Mesendoderm (in vitro differentiated cells): ENCODE measurements around the gene TUFT1. TPM values are rescaled to one million over a fixed set of nuclear protein-coding genes. Genes with fewer than 3 reads are reported as not detected.

Source experiments
- DNase-seq: peaks from one replicate; pipeline ENCODE4 v3.0.0; 2013
- H2AK5ac ChIP-seq: 2 replicates; pipeline ENCODE4 v1.6.1; 2013; ENCODE audit warnings: low read length, inconsistent platforms
- H2BK120ac ChIP-seq: 2 replicates; pipeline ENCODE4 v1.6.1; 2013; ENCODE audit warnings: low read depth, mild to moderate bottlenecking, low read length, moderate library complexity, mixed read lengths
- H2BK15ac ChIP-seq: replicated peaks from 2 replicates; pipeline ENCODE4 v1.6.1; 2013; ENCODE audit warnings: low read depth, mild to moderate bottlenecking, moderate library complexity
- H2BK5ac ChIP-seq: 2 replicates; pipeline ENCODE4 v1.6.1; 2013; ENCODE audit warnings: low read length, inconsistent platforms
- H3K18ac ChIP-seq: 2 replicates; pipeline ENCODE4 v1.6.1; 2013; ENCODE audit warnings: mild to moderate bottlenecking, low read length, mixed read lengths
- H3K23ac ChIP-seq: one replicate; pipeline ENCODE4 v1.6.1; 2013; ENCODE audit warnings: low read length
- H3K27ac ChIP-seq: 2 replicates; pipeline ENCODE4 v1.5.1; 2013; ENCODE audit warnings: low read depth, mild to moderate bottlenecking, inconsistent platforms, low read length, moderate library complexity
- H3K27me3 ChIP-seq: 2 replicates; pipeline ENCODE4 v1.6.1; 2013; ENCODE audit warnings: low read length, control low read depth, mild to moderate bottlenecking, inconsistent platforms; ENCODE audit not compliant: insufficient read depth, poor library complexity
- H3K36me3 ChIP-seq: 2 replicates; pipeline ENCODE4 v1.6.1; 2013; ENCODE audit warnings: low read length, inconsistent platforms; ENCODE audit not compliant: control insufficient read depth, insufficient read depth
- H3K4ac ChIP-seq: one replicate; pipeline ENCODE4 v1.6.1; 2013; ENCODE audit warnings: low read depth, mild to moderate bottlenecking, low read length, moderate library complexity
- H3K4me1 ChIP-seq: 2 replicates; pipeline ENCODE4 v1.6.1; 2013; ENCODE audit warnings: low read depth, low read length, inconsistent platforms; ENCODE audit not compliant: control insufficient read depth
- H3K4me2 ChIP-seq: 2 replicates; pipeline ENCODE4 v1.6.1; 2013; ENCODE audit warnings: low read length
- H3K4me3 ChIP-seq: 2 replicates; pipeline ENCODE4 v1.5.1; 2013; ENCODE audit warnings: mild to moderate bottlenecking, low read length
- H3K56ac ChIP-seq: one replicate; pipeline ENCODE4 v1.6.1; 2013; ENCODE audit warnings: low read length
- H3K79me1 ChIP-seq: 2 replicates; pipeline ENCODE4 v1.6.1; 2013; ENCODE audit warnings: low read length, inconsistent platforms
- H3K79me2 ChIP-seq: 2 replicates; pipeline ENCODE4 v1.6.1; 2013; ENCODE audit warnings: mild to moderate bottlenecking, low read length; ENCODE audit not compliant: control insufficient read depth, insufficient read depth
- H3K9ac ChIP-seq: 2 replicates; pipeline ENCODE4 v1.6.1; 2013; ENCODE audit warnings: low read length, inconsistent platforms
- H4K5ac ChIP-seq: one replicate; pipeline ENCODE4 v1.6.1; 2013; ENCODE audit warnings: low read length
- H4K8ac ChIP-seq: one replicate; pipeline ENCODE4 v1.6.1; 2013; ENCODE audit warnings: low read depth, mild to moderate bottlenecking, control low read depth, low read length, moderate library complexity
- WGBS: extraction: QIAGEN DNeasy Blood & Tissue Kit; methylation state at CpG from one replicate; pipeline ENCODE4 v1.1.7; 2013; ENCODE audit warnings: low lambda C conversion rate, missing lambda C conversion rate; ENCODE audit not compliant: insufficient coverage; ENCODE audit errors: extremely low coverage; 5-methylcytosine and 5-hydroxymethylcytosine counted together
- small RNA-seq: library from polyadenylated mRNA; stranded (forward); fragments of <200 nt; extraction: miRNeasy Mini kit (QIAGEN cat#:217004); gene quantifications from one replicate; pipeline ENCODE3, GENCODE V24; 2013; ENCODE audit not compliant: insufficient read depth

Gene TUFT1

DNA sequence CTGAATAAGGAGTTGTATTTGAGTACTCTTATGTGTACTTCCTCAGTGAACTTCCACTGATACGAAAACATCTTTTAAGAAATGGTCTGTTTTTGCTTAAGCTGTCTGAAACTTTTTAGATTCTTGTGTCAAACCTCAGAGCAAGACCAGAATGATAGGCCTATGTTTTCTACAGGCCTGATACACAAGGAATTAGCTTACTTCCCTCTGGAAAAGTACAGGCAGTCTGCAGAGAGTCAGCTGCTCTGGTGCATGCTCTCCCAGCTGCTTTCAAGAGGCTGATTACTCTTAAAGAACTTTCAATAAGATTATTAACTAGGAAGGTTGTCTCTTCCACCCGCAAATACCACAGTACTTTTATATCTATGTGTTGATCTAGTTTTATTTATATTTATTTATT lies 81.2 kb downstream of the TUFT1 start:
- H3K79me1 ChIP-seq = no peaks in the 10 kb centered on the region
- no CpG with 5 or more reads among the region's 2 CpGs for WGBS
- no peak overlapping the region for H4K5ac ChIP-seq
- H3K4ac ChIP-seq = no peak overlapping the region
- no peak overlapping the region for H2BK15ac ChIP-seq
- H3K4me3 ChIP-seq = no peak overlapping the region
- H4K8ac ChIP-seq = no peak overlapping the region
- H3K23ac ChIP-seq = no peak overlapping the region
- H3K56ac ChIP-seq = peak overlapping the region; percentile 57
- no peak overlapping the region for H3K27ac ChIP-seq
- DNase-seq = no peak
- no peak overlapping the region for H3K9ac ChIP-seq
- no peak overlapping the region for H3K4me2 ChIP-seq
- peaks cover 3% of the 10 kb centered on the region for H3K4me1 ChIP-seq
- no peaks in the 10 kb centered on the region for H3K27me3 ChIP-seq
- H2AK5ac ChIP-seq = no peak overlapping the region
- H2BK5ac ChIP-seq = no peak overlapping the region
- no peaks in the 10 kb centered on the region for H3K36me3 ChIP-seq
- H3K18ac ChIP-seq = no peak overlapping the region
- H3K79me2 ChIP-seq = peaks cover 16% of the 10 kb centered on the region
- no peak overlapping the region for H2BK120ac ChIP-seq

DNA sequence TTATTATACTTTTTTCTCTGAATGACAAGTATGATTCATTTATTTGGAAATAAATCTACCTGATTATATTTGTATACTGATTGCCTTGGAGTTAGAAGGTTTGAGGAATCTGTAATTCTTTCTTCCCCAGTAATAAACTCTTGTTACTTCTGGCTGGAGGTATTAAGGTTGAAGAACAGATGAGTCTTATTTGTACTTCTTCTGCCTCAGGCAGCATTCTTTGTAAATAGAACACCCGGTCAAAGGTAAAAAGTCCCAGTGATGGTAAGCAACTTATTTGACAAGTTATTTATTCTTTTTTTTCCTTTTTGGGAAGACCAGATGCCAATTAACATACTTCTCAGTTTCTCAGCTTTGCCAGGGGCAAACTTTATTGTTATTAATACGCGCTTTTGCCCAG lies 84.7 kb downstream of the TUFT1 start:
- Histone ChIP-seq H3K79me2 (peaks cover 5% of the 10 kb centered on the region), H3K79me1 (no peaks in the 10 kb centered on the region), H3K18ac (no peak overlapping the region), H2BK15ac (no peak overlapping the region), H2BK5ac (no peak overlapping the region), H4K5ac (no peak overlapping the region), H3K27ac (no peak overlapping the region), H3K23ac (no peak overlapping the region), H3K56ac (no peak overlapping the region), H3K4me3 (no peak overlapping the region), H3K4me1 (no peaks in the 10 kb centered on the region), H2AK5ac (no peak overlapping the region), H3K27me3 (no peaks in the 10 kb centered on the region), H3K4ac (no peak overlapping the region), H2BK120ac (no peak overlapping the region), H3K9ac (no peak overlapping the region), H3K36me3 (no peaks in the 10 kb centered on the region), H3K4me2 (no peak overlapping the region), H4K8ac (no peak overlapping the region)
- whole genome bisulfite sequencing = no CpG with 5 or more reads among the region's 3 CpGs
- no peak for DNase-seq

DNA sequence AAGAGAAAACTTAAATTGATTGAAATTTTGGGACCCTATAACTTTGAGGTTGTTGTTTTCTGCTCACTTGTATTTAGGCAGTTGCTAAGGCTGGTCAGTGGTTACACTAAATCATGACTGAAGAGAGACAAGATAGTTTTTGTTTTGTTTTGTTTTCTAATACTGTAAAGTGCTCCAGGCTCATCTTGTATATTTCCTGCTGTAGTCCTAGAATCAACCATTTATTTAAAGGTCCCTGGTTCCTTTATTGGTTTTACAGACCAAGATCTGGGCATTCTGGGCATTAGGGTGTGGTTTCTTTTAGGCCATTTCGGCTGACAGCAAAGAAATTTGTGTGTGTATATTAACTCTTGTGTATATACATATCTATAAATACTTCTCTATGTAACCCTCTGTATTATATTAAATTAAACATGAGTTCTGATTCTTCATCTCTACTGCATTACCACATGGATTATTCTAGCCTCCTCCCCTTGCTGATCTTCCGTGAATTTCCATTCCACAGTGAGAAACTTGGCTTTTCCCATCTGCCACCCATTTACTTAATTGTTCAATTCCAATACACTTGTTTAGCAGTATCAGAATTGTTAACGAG lies 86.7 kb downstream of the TUFT1 start:
- Histone ChIP-seq H3K18ac (no peak overlapping the region), H3K79me2 (no peaks in the 10 kb centered on the region), H2BK15ac (no peak overlapping the region), H3K4ac (no peak overlapping the region), H4K5ac (no peak overlapping the region), H3K4me2 (no peak overlapping the region), H2BK120ac (no peak overlapping the region), H3K36me3 (no peaks in the 10 kb centered on the region), H3K27ac (no peak overlapping the region), H3K56ac (no peak overlapping the region), H4K8ac (no peak overlapping the region), H2BK5ac (no peak overlapping the region), H3K27me3 (no peaks in the 10 kb centered on the region), H3K9ac (no peak overlapping the region), H3K79me1 (no peaks in the 10 kb centered on the region), H2AK5ac (no peak overlapping the region), H3K23ac (no peak overlapping the region), H3K4me1 (no peaks in the 10 kb centered on the region), H3K4me3 (no peak overlapping the region)
- DNase-seq = no peak
- no CpG with 5 or more reads among the region's 3 CpGs for WGBS

DNA sequence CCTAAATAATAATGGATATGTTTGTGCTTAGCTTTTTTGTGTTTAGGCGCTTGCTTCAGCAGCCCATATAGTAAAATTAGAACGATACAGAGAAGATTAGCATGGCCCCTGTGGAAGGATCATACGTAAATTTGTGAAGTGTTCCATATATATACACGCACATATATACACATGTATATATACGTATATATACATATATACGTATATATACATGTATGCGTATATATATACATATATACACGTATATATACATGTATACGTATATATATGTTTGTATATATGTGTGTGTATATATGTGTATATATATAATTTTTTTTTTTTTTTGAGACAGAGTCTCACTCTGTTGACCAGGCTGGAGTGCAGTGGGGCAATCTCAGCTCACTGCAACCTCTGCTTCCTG lies 89.2 kb downstream of the TUFT1 start:
- Histone ChIP-seq H2BK120ac (no peak overlapping the region), H3K9ac (no peak overlapping the region), H4K8ac (no peak overlapping the region), H3K4ac (no peak overlapping the region), H3K27me3 (no peaks in the 10 kb centered on the region), H3K4me2 (no peak overlapping the region), H3K36me3 (no peaks in the 10 kb centered on the region), H3K4me3 (no peak overlapping the region), H3K27ac (no peak overlapping the region), H3K79me2 (no peaks in the 10 kb centered on the region), H3K79me1 (no peaks in the 10 kb centered on the region), H2BK5ac (no peak overlapping the region), H3K18ac (no peak overlapping the region), H3K23ac (no peak overlapping the region), H2BK15ac (no peak overlapping the region), H2AK5ac (no peak overlapping the region), H4K5ac (no peak overlapping the region), H3K56ac (no peak overlapping the region), H3K4me1 (no peaks in the 10 kb centered on the region)
- no peak for DNase-seq
- WGBS = no CpG with 5 or more reads among the region's 9 CpGs

Small RNA genes lying within 50 kb of the gene (small RNA-seq; reads per million reads assigned to genes)
- not detected for gene MIR554
- not detected for gene RF00405
- gene RNU6-1062P = not detected
